HEK293T (cell line): ENCODE results near the gene RAMACL.

ENCODE experiments used
- BHLHE40 ChIP-seq: fragments of 450-650 bp; IDR thresholded peaks from 2 replicates; pipeline ENCODE4 v1.6.1; 2016; ENCODE audit warnings: mild to moderate bottlenecking, moderate library complexity, borderline replicate concordance
- ELF4 ChIP-seq: fragments of 450-650 bp; IDR thresholded peaks from 2 replicates; pipeline ENCODE4 v1.6.1; 2017; ENCODE audit warnings: antibody characterized with exemption
- FOXM1 ChIP-seq: fragments of 450-650 bp; IDR thresholded peaks from 2 replicates; pipeline ENCODE4 v1.6.1; 2017; ENCODE audit warnings: mild to moderate bottlenecking, borderline replicate concordance
- SP1 ChIP-seq: fragments of 450-650 bp; IDR thresholded peaks from 2 replicates; pipeline ENCODE4 v1.6.1; 2017
- SUZ12 ChIP-seq: fragments of 450-650 bp; IDR thresholded peaks from 2 replicates; pipeline ENCODE4 v1.6.1; 2016; ENCODE audit warnings: mild to moderate bottlenecking

GRCh38 chr6:166567813-166568212 lies 18.7 kb downstream of the RAMACL start:
- TF ChIP-seq SUZ12 (no peak), BHLHE40 (no peak), FOXM1 (no peak), SP1 (no peak), ELF4 (no peak)
